ENCODE data around the gene MRPL37. TPM values are rescaled to one million over a fixed set of nuclear protein-coding genes. Genes with fewer than 3 reads are reported as not detected.

The MRPL37 gene
- total RNA-seq, 4 donors from 2014 or later = 63.2 to 83.3 (median 75.3) TPM

DNA sequence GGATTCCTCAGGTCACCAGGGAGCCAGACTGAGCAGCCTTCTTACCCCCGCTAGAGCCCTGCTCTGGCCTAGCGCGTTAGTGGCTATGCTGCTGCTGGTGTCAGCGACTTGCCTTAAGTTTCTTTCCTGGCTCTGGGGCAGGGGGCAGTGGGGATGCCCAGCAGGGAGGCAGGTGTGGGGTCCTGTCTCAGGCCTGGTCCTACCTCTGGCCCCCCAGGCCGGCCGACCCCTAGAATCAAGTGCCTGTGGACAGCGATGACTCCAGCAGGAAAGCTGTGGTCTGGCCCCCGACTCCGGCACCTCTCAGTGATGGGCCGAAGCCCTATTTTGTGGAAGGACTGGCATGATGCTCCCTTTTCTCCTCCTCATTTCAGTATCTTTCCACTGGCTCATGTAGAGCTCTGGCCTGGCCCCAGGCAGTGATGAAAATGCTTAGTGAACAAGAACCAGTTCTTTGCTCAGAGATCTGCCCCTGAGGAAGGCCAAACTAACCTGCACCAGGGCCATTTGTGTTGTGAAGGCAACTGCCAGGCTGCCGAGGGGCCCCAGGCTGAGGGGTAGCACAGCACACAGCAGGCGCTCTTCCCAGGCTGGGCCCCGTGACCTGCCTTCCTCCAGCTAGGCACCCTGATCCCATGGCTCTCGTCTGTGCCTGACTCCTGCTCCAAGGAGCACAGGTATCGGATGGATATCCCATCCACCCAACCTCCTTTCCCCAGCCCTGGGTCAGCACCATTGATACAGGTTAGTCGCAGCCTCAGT is 23.7 kb downstream of the MRPL37 start:
- WGBS = 93% methylated on average over 8 of the region's 16 CpGs
- Histone ChIP-seq H3K4me1 (peaks cover 37% of the 10 kb centered on the region), H3K36me3 (peaks cover 11% of the 10 kb centered on the region), H3K4me3 (no peak overlapping the region), H3K9me3 (no peaks in the 10 kb centered on the region), H3K27me3 (no peaks in the 10 kb centered on the region), H3K27ac (no peak overlapping the region)
- TF ChIP-seq, protein P1, sequence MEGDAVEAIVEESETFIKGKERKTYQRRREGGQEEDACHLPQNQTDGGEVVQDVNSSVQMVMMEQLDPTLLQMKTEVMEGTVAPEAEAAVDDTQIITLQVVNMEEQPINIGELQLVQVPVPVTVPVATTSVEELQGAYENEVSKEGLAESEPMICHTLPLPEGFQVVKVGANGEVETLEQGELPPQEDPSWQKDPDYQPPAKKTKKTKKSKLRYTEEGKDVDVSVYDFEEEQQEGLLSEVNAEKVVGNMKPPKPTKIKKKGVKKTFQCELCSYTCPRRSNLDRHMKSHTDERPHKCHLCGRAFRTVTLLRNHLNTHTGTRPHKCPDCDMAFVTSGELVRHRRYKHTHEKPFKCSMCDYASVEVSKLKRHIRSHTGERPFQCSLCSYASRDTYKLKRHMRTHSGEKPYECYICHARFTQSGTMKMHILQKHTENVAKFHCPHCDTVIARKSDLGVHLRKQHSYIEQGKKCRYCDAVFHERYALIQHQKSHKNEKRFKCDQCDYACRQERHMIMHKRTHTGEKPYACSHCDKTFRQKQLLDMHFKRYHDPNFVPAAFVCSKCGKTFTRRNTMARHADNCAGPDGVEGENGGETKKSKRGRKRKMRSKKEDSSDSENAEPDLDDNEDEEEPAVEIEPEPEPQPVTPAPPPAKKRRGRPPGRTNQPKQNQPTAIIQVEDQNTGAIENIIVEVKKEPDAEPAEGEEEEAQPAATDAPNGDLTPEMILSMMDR (IDR thresholded peaks at IDR 0.05) = no peak
- TF ChIP-seq POLR2A (IDR thresholded peaks at IDR 0.05) (no peak), EP300 (IDR thresholded peaks at IDR 0.05) (no peak), POLR2AphosphoS5 (IDR thresholded peaks at IDR 0.05) (no peak)
- no peak for DNase-seq (ENCODE audit: low spot score in 2 of 2)

DNA sequence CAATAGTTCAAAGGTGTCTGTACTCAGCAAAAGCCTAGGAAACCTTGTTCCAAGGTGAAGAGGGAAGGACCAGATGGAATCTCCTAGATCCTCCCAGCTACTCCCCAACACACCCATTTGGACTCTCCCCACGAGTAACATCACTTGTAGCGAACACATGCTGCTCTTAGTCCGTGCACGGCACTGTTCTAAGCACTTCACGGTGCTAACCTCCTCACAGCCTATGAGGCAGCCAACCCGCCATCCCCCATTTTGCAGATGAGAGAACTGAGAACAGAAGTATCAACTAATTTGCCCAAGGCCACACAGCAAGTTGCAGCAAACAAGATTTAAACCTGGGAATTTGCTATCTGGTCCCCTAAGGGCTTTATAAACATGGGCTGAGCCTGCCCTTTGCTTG is 24.3 kb downstream of the MRPL37 start:
- H3K27ac ChIP-seq = no peak overlapping the region
- peaks cover 37% of the 10 kb centered on the region for H3K4me1 ChIP-seq
- H3K27me3 ChIP-seq = no peaks in the 10 kb centered on the region
- no peak overlapping the region for H3K4me3 ChIP-seq
- TF ChIP-seq POLR2AphosphoS5 (IDR thresholded peaks at IDR 0.05) (no peak), EP300 (IDR thresholded peaks at IDR 0.05) (no peak), POLR2A (IDR thresholded peaks at IDR 0.05) (no peak)
- TF ChIP-seq, protein P1 (IDR thresholded peaks at IDR 0.05) = no peak
- no peak for DNase-seq (ENCODE audit: low spot score in 2 of 2)
- H3K36me3 ChIP-seq = peaks cover 10% of the 10 kb centered on the region
- no peaks in the 10 kb centered on the region for H3K9me3 ChIP-seq
- 68% methylated on average over 6 of the region's 6 CpGs for WGBS

DNA sequence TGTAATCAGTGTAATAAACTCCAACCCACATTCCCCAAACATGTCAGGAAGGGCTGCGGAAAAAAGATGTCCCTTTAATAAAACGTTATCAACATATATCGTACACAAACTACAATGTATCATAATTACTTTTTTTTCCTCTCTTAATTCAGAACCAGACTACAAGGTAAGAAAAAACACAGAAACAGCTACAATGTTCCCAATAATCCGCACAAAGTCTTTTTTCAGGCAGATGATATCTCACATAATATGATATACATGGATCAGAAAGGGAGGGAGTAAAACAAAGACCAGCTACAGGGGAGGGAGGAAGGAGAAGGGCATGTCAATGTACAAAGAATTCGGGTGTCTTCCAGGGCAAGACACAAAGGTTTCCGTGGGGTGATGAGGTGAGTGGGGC is 25.4 kb downstream of the MRPL37 start:
- TF ChIP-seq, protein P1 (IDR thresholded peaks at IDR 0.05) = no peak
- no peak overlapping the region for H3K4me3 ChIP-seq
- H3K9me3 ChIP-seq = no peaks in the 10 kb centered on the region
- peaks cover 33% of the 10 kb centered on the region for H3K4me1 ChIP-seq
- no peak overlapping the region for H3K27ac ChIP-seq
- no peaks in the 10 kb centered on the region for H3K27me3 ChIP-seq
- 78% methylated on average over 6 of the region's 6 CpGs for WGBS
- peaks cover 9% of the 10 kb centered on the region for H3K36me3 ChIP-seq
- no peak for DNase-seq (ENCODE audit: low spot score in 2 of 2)

DNA sequence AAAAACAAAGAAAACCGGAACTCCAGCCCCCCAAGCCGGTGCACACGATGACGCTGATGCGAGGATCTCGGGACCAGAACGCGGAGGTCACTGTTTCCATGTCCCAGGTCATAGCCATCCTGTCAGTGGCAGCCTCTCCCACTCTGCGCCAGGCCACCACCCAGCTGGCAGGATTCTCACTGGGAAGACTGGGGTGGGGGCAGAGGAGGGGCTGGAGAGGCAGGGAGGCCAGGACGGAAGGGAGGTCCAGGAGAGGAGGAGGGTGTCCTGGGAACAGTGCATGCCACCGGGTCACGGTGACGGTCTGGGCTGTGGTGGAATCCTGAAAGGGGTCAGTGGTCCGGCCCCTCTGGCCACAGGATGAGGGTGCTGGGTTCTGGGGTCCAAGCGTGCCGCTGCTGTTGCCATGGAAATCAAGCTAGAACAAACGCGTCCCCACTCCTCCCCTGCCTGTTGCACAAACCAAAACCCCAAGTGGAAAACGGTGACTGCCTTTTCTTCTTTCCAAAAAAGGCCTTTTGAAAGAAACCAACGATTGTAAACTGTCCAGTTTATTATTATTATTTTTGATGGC is 26.1 kb downstream of the MRPL37 start:
- DNase-seq (ENCODE audit: low spot score in 2 of 2) = no peak
- Histone ChIP-seq H3K36me3 (peaks cover 6% of the 10 kb centered on the region), H3K9me3 (no peaks in the 10 kb centered on the region), H3K27me3 (no peaks in the 10 kb centered on the region), H3K4me3 (no peak overlapping the region), H3K27ac (no peak overlapping the region), H3K4me1 (peaks cover 26% of the 10 kb centered on the region)
- TF ChIP-seq, protein P1 (IDR thresholded peaks at IDR 0.05) = no peak
- TF ChIP-seq POLR2A (IDR thresholded peaks at IDR 0.05) (no peak), POLR2AphosphoS5 (IDR thresholded peaks at IDR 0.05) (no peak), EP300 (IDR thresholded peaks at IDR 0.05) (no peak)
- 83% methylated on average over 20 of the region's 20 CpGs for WGBS

DNA sequence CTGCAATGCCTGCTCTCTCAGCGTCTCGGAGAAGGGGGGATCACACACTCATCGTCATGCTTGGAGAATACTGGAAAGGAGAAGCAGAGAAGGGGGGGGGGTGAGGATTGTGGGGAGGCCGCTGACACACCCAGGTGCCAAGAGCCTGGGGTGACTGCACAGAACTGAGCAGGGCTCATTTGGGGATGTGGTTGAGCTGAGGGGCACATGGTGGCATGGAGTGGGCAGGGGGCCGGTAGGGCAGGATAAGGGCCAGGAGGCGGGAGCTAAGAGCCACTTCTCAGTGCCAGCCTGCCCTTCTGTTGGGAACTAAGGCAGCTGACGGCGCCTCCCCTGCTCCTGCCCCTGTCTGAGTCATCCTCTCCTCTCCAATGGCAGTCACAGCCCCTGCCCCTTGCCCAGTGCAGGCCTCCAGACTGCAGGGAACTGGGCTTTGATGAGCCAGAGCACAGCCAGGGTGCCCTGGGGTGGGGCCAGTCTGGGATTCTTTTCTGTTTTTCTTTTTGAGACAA is 27.2 kb downstream of the MRPL37 start:
- DNase-seq (ENCODE audit: low spot score in 2 of 2) = no peak
- 42% methylated on average over 8 of the region's 8 CpGs for WGBS

More for the DNA sequence above, 27.2 kb downstream of the MRPL37 start:
- TF ChIP-seq EP300 (IDR thresholded peaks at IDR 0.05) = no peak
- TF ChIP-seq, protein P1 (IDR thresholded peaks at IDR 0.05) = no peak
- no peak for TF ChIP-seq POLR2A (IDR thresholded peaks at IDR 0.05)
- TF ChIP-seq POLR2AphosphoS5 (IDR thresholded peaks at IDR 0.05) = no peak
- peaks cover 26% of the 10 kb centered on the region for H3K4me1 ChIP-seq
- H3K27ac ChIP-seq = peak overlapping the region; percentile 7
- no peaks in the 10 kb centered on the region for H3K27me3 ChIP-seq
- H3K4me3 ChIP-seq = no peak overlapping the region
- no peaks in the 10 kb centered on the region for H3K9me3 ChIP-seq
- no peaks in the 10 kb centered on the region for H3K36me3 ChIP-seq

Measured in suprapubic skin (tissue), 4 donors.